ENCODE results near the gene NOC2L. TPM values are rescaled to one million over a fixed set of nuclear protein-coding genes. Genes with fewer than 3 reads are reported as not detected.

NOC2L gene
- total RNA-seq, 1 experiment from 2014 or later, result 93.4 TPM

- Mint-ChIP-seq H3K27ac (ENCODE audit: unreplicated experiment) (no peak overlapping the region), H3K4me1 (ENCODE audit: low read depth, unreplicated experiment) (no peaks in the 10 kb centered on the region), H3K36me3 (ENCODE audit: insufficient read depth, unreplicated experiment) (no peaks in the 10 kb centered on the region), H3K9me3 (ENCODE audit: unreplicated experiment) (no peaks in the 10 kb centered on the region), H3K4me3 (ENCODE audit: unreplicated experiment) (no peak overlapping the region), H3K27me3 (ENCODE audit: insufficient read depth, unreplicated experiment) (peaks cover 6% of the 10 kb centered on the region)
- Histone ChIP-seq H3K4me1 (peaks cover 13% of the 10 kb centered on the region), H3K27me3 (replicated peaks; ENCODE audit: control insufficient read depth, insufficient read depth, low read length) (0 out of 2 replicates have a peak, but pooled peaks cover 3% of the 10 kb centered on the region), H3K36me3 (ENCODE audit: control insufficient read depth, insufficient read depth, low read length) (no peaks in the 10 kb centered on the region), H3K4me3 (ENCODE audit: low read depth, low read length) (no peak overlapping the region), H3K9me3 (no peaks in the 10 kb centered on the region)
- intact Hi-C loops (cut with micrococcal nuclease; ENCODE audit: unreplicated experiment), result no loop called here
- no TSS peak for BruUV-seq (replicated peaks)
- POLR2A ChIA-PET, result no interaction called here
- TF ChIP-seq CTCF (IDR thresholded peaks at IDR 0.05; ENCODE audit: insufficient read depth in 1 of 2, low read depth in 1 of 2, low read length in 1 of 2, severe bottlenecking in 1 of 2, unreplicated experiment in 1 of 2), result peak; percentile 41 to 59
- peak; percentile 74 to 75 for DNase-seq
- CTCF ChIA-PET, result interaction anchor here (1.1 kb wide), 1 partner anchor 17 kb away, joined by 10 read pairs; no protein-coding TSS in a partner anchor
Measured at GRCh38 chr1:921011-921837, 37.8 kb downstream of the NOC2L start.

- peaks cover 13% of the 10 kb centered on the region for H3K4me1 ChIP-seq
- H3K9me3 Mint-ChIP-seq (ENCODE audit: unreplicated experiment), result no peaks in the 10 kb centered on the region
- no peak overlapping the region for H3K27ac Mint-ChIP-seq (ENCODE audit: unreplicated experiment)
- no peak for DNase-seq
- no peaks in the 10 kb centered on the region for H3K4me1 Mint-ChIP-seq (ENCODE audit: low read depth, unreplicated experiment)
- CTCF ChIA-PET, result interaction anchor here (1.1 to 1.9 kb wide), 2 partner anchors 16 to 18 kb away, joined by 6 to 10 read pairs; no protein-coding TSS in a partner anchor
- POLR2A ChIA-PET, result no interaction called here
- no peaks in the 10 kb centered on the region for H3K36me3 Mint-ChIP-seq (ENCODE audit: insufficient read depth, unreplicated experiment)
- no TSS peak for BruUV-seq (replicated peaks)
- no peaks in the 10 kb centered on the region for H3K9me3 ChIP-seq
- no peak for TF ChIP-seq CTCF (IDR thresholded peaks at IDR 0.05; ENCODE audit: insufficient read depth in 1 of 2, low read depth in 1 of 2, low read length in 1 of 2, severe bottlenecking in 1 of 2, unreplicated experiment in 1 of 2)
- intact Hi-C loops (cut with micrococcal nuclease; ENCODE audit: unreplicated experiment), result no loop called here
- H3K4me3 ChIP-seq (ENCODE audit: low read depth, low read length), result no peak overlapping the region
- H3K27me3 Mint-ChIP-seq (ENCODE audit: insufficient read depth, unreplicated experiment), result peaks cover 5% of the 10 kb centered on the region
- H3K36me3 ChIP-seq (ENCODE audit: control insufficient read depth, insufficient read depth, low read length), result no peaks in the 10 kb centered on the region
- H3K4me3 Mint-ChIP-seq (ENCODE audit: unreplicated experiment), result no peak overlapping the region
- H3K27me3 ChIP-seq (replicated peaks; ENCODE audit: control insufficient read depth, insufficient read depth, low read length), result no peaks in the 10 kb centered on the region
Measured at GRCh38 chr1:920521-920920, 38.5 kb downstream of the NOC2L start.

GRCh38 chr1:920010-920409 lies 39.0 kb downstream of the NOC2L start:
- H3K36me3 ChIP-seq (ENCODE audit: control insufficient read depth, insufficient read depth, low read length), result no peaks in the 10 kb centered on the region
- ChIA-PET POLR2A (no interaction called here), CTCF (interaction anchor here (1.0 to 1.9 kb wide), 3 partner anchors 15 to 50 kb away, joined by 3 to 10 read pairs (median 6); no protein-coding TSS in a partner anchor)
- Mint-ChIP-seq H3K27me3 (ENCODE audit: insufficient read depth, unreplicated experiment) (peaks cover 5% of the 10 kb centered on the region), H3K36me3 (ENCODE audit: insufficient read depth, unreplicated experiment) (no peaks in the 10 kb centered on the region), H3K4me3 (ENCODE audit: unreplicated experiment) (no peak overlapping the region), H3K27ac (ENCODE audit: unreplicated experiment) (no peak overlapping the region), H3K9me3 (ENCODE audit: unreplicated experiment) (no peaks in the 10 kb centered on the region), H3K4me1 (ENCODE audit: low read depth, unreplicated experiment) (no peaks in the 10 kb centered on the region)
- H3K9me3 ChIP-seq, result no peaks in the 10 kb centered on the region
- no peak for DNase-seq
- no peak for TF ChIP-seq CTCF (IDR thresholded peaks at IDR 0.05; ENCODE audit: insufficient read depth in 1 of 2, low read depth in 1 of 2, low read length in 1 of 2, severe bottlenecking in 1 of 2, unreplicated experiment in 1 of 2)
- BruUV-seq (replicated peaks), result no TSS peak
- H3K4me3 ChIP-seq (ENCODE audit: low read depth, low read length), result no peak overlapping the region
- H3K4me1 ChIP-seq, result peaks cover 13% of the 10 kb centered on the region
- intact Hi-C loops (cut with micrococcal nuclease; ENCODE audit: unreplicated experiment), result no loop called here
- no peaks in the 10 kb centered on the region for H3K27me3 ChIP-seq (replicated peaks; ENCODE audit: control insufficient read depth, insufficient read depth, low read length)
